ENCODE results near the gene ZNF774.

ZNF774 gene

GRCh38 chr15:90401495-90401894 is 49.4 kb downstream of the ZNF774 start:
- Histone ChIP-seq H3K4me3 (replicated peaks; ENCODE audit: low read depth, low read length) (no peak overlapping the region), H3K27me3 (replicated peaks; ENCODE audit: control insufficient read depth, insufficient read depth, low read length) (no peaks in the 10 kb centered on the region), H3K36me3 (ENCODE audit: control insufficient read depth, insufficient read depth, low read length) (no peaks in the 10 kb centered on the region)
- no peak for DNase-seq (ENCODE audit: extremely low read depth, insufficient read length)
- TF ChIP-seq CTCF (IDR thresholded peaks at IDR 0.05; ENCODE audit: insufficient read depth, low read length, poor library complexity, severe bottlenecking), result no peak

DNA sequence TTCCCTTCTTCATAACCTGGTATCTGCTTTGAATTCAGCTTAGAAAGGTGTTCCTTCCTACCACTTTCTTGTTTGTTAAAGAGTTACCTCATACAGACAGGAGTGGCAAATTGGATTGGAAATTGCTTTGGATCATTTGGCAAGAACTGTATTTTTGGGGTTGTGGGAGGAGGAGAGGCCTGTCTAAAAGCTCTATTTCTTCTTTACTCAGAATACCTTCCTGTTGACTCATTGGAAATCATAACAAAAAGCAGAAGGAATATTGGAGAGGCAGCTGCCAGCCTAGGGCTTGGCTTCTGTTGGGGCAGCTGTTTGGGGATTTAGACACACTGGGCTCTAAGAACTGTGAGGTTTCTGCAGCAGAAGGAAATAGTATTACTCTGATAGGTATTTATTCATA is 50.1 kb downstream of the ZNF774 start:
- no peak for TF ChIP-seq CTCF (IDR thresholded peaks at IDR 0.05; ENCODE audit: insufficient read depth, low read length, poor library complexity, severe bottlenecking)
- H3K27me3 ChIP-seq (replicated peaks; ENCODE audit: control insufficient read depth, insufficient read depth, low read length), result no peaks in the 10 kb centered on the region
- H3K36me3 ChIP-seq (ENCODE audit: control insufficient read depth, insufficient read depth, low read length), result no peaks in the 10 kb centered on the region
- DNase-seq (ENCODE audit: extremely low read depth, insufficient read length), result no peak
- H3K4me3 ChIP-seq (replicated peaks; ENCODE audit: low read depth, low read length), result no peak overlapping the region

GRCh38 chr15:90402767-90403166 is 50.7 kb downstream of the ZNF774 start:
- H3K4me3 ChIP-seq (replicated peaks; ENCODE audit: low read depth, low read length), result no peak overlapping the region
- DNase-seq (ENCODE audit: extremely low read depth, insufficient read length), result no peak
- no peaks in the 10 kb centered on the region for H3K36me3 ChIP-seq (ENCODE audit: control insufficient read depth, insufficient read depth, low read length)
- TF ChIP-seq CTCF (IDR thresholded peaks at IDR 0.05; ENCODE audit: insufficient read depth, low read length, poor library complexity, severe bottlenecking), result no peak
- no peaks in the 10 kb centered on the region for H3K27me3 ChIP-seq (replicated peaks; ENCODE audit: control insufficient read depth, insufficient read depth, low read length)

GRCh38 chr15:90405055-90405607 is 53.0 kb downstream of the ZNF774 start:
- H3K36me3 ChIP-seq (ENCODE audit: control insufficient read depth, insufficient read depth, low read length), result no peaks in the 10 kb centered on the region
- TF ChIP-seq CTCF (IDR thresholded peaks at IDR 0.05; ENCODE audit: insufficient read depth, low read length, poor library complexity, severe bottlenecking), result no peak
- DNase-seq (ENCODE audit: extremely low read depth, insufficient read length), result no peak
- H3K4me3 ChIP-seq (replicated peaks; ENCODE audit: low read depth, low read length), result no peak overlapping the region
- no peaks in the 10 kb centered on the region for H3K27me3 ChIP-seq (replicated peaks; ENCODE audit: control insufficient read depth, insufficient read depth, low read length)

GRCh38 chr15:90407336-90407735 is 55.3 kb downstream of the ZNF774 start:
- Histone ChIP-seq H3K27me3 (replicated peaks; ENCODE audit: control insufficient read depth, insufficient read depth, low read length) (no peaks in the 10 kb centered on the region), H3K4me3 (replicated peaks; ENCODE audit: low read depth, low read length) (no peak overlapping the region), H3K36me3 (ENCODE audit: control insufficient read depth, insufficient read depth, low read length) (no peaks in the 10 kb centered on the region)
- no peak for TF ChIP-seq CTCF (IDR thresholded peaks at IDR 0.05; ENCODE audit: insufficient read depth, low read length, poor library complexity, severe bottlenecking)
- DNase-seq (ENCODE audit: extremely low read depth, insufficient read length), result no peak

GRCh38 chr15:90407871-90408317 is 55.8 kb downstream of the ZNF774 start:
- H3K36me3 ChIP-seq (ENCODE audit: control insufficient read depth, insufficient read depth, low read length), result no peaks in the 10 kb centered on the region
- no peaks in the 10 kb centered on the region for H3K27me3 ChIP-seq (replicated peaks; ENCODE audit: control insufficient read depth, insufficient read depth, low read length)
- no peak for TF ChIP-seq CTCF (IDR thresholded peaks at IDR 0.05; ENCODE audit: insufficient read depth, low read length, poor library complexity, severe bottlenecking)
- H3K4me3 ChIP-seq (replicated peaks; ENCODE audit: low read depth, low read length), result no peak overlapping the region
- DNase-seq (ENCODE audit: extremely low read depth, insufficient read length), result no peak

All from GM06990 (cell line).